Activated CD8-positive, alpha-beta T cell treated with anti-CD3 and anti-CD28 coated beads for 36 hours (primary cell): Measurements from ENCODE around the gene PTPRD. TPM values are rescaled to one million over a fixed set of nuclear protein-coding genes. Genes with fewer than 3 reads are reported as not detected.

Source experiments
- ATAC-seq: fragments of 200-7000 bp; cut with Tn5 transposase; one replicate; pipeline ENCODE4 v1.10.0; 2021; ENCODE audit warnings: mild to moderate bottlenecking, moderate library complexity
- CTCF ChIA-PET: fragments of 350-600 bp; sonication (Branson Sonifier 250); formaldehyde crosslinking; loops from one replicate; lab custom pipeline; 2021; ENCODE audit warnings: antibody characterized with exemption; lab: Charles Lee
- POLR2A ChIA-PET: fragments of 350-600 bp; sonication (Branson Sonifier 250); formaldehyde crosslinking; loops from one replicate; lab custom pipeline; 2021; ENCODE audit warnings: antibody characterized with exemption; lab: Charles Lee
- DNase-seq: peaks from one replicate; pipeline ENCODE4 v3.0.0-alpha.2; 2020
- H3K27ac Mint-ChIP-seq: one replicate; pipeline ENCODE4 v1.8.0; 2021; ENCODE audit warnings: mild to moderate bottlenecking, mixed read lengths
- H3K27me3 Mint-ChIP-seq: one replicate; pipeline ENCODE4 v1.8.0; 2021; ENCODE audit warnings: mixed read lengths
- H3K36me3 Mint-ChIP-seq: one replicate; pipeline ENCODE4 v1.8.0; 2021; ENCODE audit warnings: low read depth, mixed read lengths
- H3K4me1 Mint-ChIP-seq: one replicate; pipeline ENCODE4 v1.8.0; 2021; ENCODE audit warnings: low read depth, mixed read lengths
- H3K4me3 Mint-ChIP-seq: one replicate; pipeline ENCODE4 v1.8.0; 2021; ENCODE audit warnings: mild to moderate bottlenecking, moderate library complexity, mixed read lengths
- H3K9me3 Mint-ChIP-seq: one replicate; pipeline ENCODE4 v1.8.0; 2021; ENCODE audit warnings: mixed read lengths
- CTCF ChIP-seq: fragments of 200-600 bp; IDR thresholded peaks from one replicate; pipeline ENCODE4 v1.8.0; 2022; ENCODE audit warnings: antibody characterized with exemption, mild to moderate bottlenecking
- intact Hi-C: fragments of 100-400 bp; cut with micrococcal nuclease; formaldehyde crosslinking; loops from one replicate; pipeline ENCODE4 v1.10.0; 2022
- total RNA-seq, 2 experiments: library from RNA; stranded (reverse); gene quantifications; one replicate each; pipeline ENCODE4 v1.2.3, GENCODE V29; 2021

The PTPRD gene
- total RNA-seq, 2 experiments from 2014 or later, result not detected

- H3K4me3 Mint-ChIP-seq, result no peak overlapping the region
- peaks cover 2% of the 10 kb centered on the region for H3K9me3 Mint-ChIP-seq
- H3K27ac Mint-ChIP-seq, result no peak overlapping the region
- TF ChIP-seq CTCF, result no peak
- no peaks in the 10 kb centered on the region for H3K36me3 Mint-ChIP-seq
- ATAC-seq, result no peak
- intact Hi-C loops, result no loop called here
- no peaks in the 10 kb centered on the region for H3K4me1 Mint-ChIP-seq
- DNase-seq, result no peak
- H3K27me3 Mint-ChIP-seq, result no peaks in the 10 kb centered on the region
- CTCF ChIA-PET, result no interaction called here
- POLR2A ChIA-PET, result no interaction called here
Measured at GRCh38 chr9:10045598-10045997, 567.2 kb downstream of the PTPRD start.

- ChIA-PET POLR2A (no interaction called here), CTCF (no interaction called here)
- DNase-seq (no peak), ATAC-seq (no peak)
- no peaks in the 10 kb centered on the region for H3K4me1 Mint-ChIP-seq
- H3K36me3 Mint-ChIP-seq, result no peaks in the 10 kb centered on the region
- H3K9me3 Mint-ChIP-seq, result no peaks in the 10 kb centered on the region
- no peak overlapping the region for H3K4me3 Mint-ChIP-seq
- TF ChIP-seq CTCF, result no peak
- H3K27me3 Mint-ChIP-seq, result no peaks in the 10 kb centered on the region
- H3K27ac Mint-ChIP-seq, result no peak overlapping the region
- intact Hi-C loops, result no loop called here
Measured at GRCh38 chr9:10041726-10042229, 571.0 kb downstream of the PTPRD start.

- TF ChIP-seq CTCF, result no peak
- no peak overlapping the region for H3K4me3 Mint-ChIP-seq
- H3K27me3 Mint-ChIP-seq, result no peaks in the 10 kb centered on the region
Measured at GRCh38 chr9:10036095-10036494, 576.7 kb downstream of the PTPRD start.

GRCh38 chr9:10032166-10032565, 580.6 kb downstream of the PTPRD start:
- ATAC-seq, result no peak
- Mint-ChIP-seq H3K36me3 (no peaks in the 10 kb centered on the region), H3K27me3 (no peaks in the 10 kb centered on the region), H3K27ac (no peak overlapping the region), H3K4me1 (no peaks in the 10 kb centered on the region), H3K4me3 (no peak overlapping the region), H3K9me3 (no peaks in the 10 kb centered on the region)
- TF ChIP-seq CTCF, result no peak
- ChIA-PET CTCF (no interaction called here), POLR2A (no interaction called here)
- intact Hi-C loops, result no loop called here
- no peak for DNase-seq

More at GRCh38 chr9:10036095-10036494, 576.7 kb downstream of the PTPRD start:
- ChIA-PET POLR2A (no interaction called here), CTCF (no interaction called here)
- no peaks in the 10 kb centered on the region for H3K4me1 Mint-ChIP-seq
- intact Hi-C loops, result no loop called here
- DNase-seq, result no peak
- no peaks in the 10 kb centered on the region for H3K9me3 Mint-ChIP-seq
- no peaks in the 10 kb centered on the region for H3K36me3 Mint-ChIP-seq
- H3K27ac Mint-ChIP-seq, result no peak overlapping the region
- ATAC-seq, result no peak

- intact Hi-C loops, result no loop called here
- ChIA-PET POLR2A (no interaction called here), CTCF (no interaction called here)
- no peak overlapping the region for H3K27ac Mint-ChIP-seq
- H3K36me3 Mint-ChIP-seq, result no peaks in the 10 kb centered on the region
- no peak for TF ChIP-seq CTCF
- ATAC-seq, result no peak
- H3K4me3 Mint-ChIP-seq, result no peak overlapping the region
- no peak for DNase-seq
- no peaks in the 10 kb centered on the region for H3K9me3 Mint-ChIP-seq
- no peaks in the 10 kb centered on the region for H3K27me3 Mint-ChIP-seq
- no peaks in the 10 kb centered on the region for H3K4me1 Mint-ChIP-seq
Measured at GRCh38 chr9:10026443-10026984, 586.3 kb downstream of the PTPRD start.
